Measurements from ENCODE around the gene NRXN3.

DNA sequence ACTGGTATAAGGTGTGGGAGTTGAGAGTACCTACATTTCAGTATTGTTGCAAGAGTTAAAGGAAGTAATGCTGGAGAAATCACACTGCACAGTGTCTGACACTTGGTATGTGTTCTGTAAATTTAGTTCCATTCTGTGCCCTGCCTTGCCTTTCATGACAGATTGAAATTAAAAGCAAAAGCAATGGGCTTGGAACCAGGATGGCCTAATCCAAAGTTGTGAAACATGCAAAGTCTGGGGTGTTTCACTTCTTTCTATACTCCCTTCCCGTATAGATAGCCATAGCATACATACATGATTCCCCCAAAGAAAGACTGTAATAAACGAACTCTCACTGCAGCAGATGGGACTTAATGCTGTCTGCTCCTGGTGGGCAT lies 281.1 kb downstream of the NRXN3 start:
- no peak for TF ChIP-seq EZH2 (IDR thresholded peaks at IDR 0.05)
- TF ChIP-seq, protein P1, sequence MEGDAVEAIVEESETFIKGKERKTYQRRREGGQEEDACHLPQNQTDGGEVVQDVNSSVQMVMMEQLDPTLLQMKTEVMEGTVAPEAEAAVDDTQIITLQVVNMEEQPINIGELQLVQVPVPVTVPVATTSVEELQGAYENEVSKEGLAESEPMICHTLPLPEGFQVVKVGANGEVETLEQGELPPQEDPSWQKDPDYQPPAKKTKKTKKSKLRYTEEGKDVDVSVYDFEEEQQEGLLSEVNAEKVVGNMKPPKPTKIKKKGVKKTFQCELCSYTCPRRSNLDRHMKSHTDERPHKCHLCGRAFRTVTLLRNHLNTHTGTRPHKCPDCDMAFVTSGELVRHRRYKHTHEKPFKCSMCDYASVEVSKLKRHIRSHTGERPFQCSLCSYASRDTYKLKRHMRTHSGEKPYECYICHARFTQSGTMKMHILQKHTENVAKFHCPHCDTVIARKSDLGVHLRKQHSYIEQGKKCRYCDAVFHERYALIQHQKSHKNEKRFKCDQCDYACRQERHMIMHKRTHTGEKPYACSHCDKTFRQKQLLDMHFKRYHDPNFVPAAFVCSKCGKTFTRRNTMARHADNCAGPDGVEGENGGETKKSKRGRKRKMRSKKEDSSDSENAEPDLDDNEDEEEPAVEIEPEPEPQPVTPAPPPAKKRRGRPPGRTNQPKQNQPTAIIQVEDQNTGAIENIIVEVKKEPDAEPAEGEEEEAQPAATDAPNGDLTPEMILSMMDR (IDR thresholded peaks at IDR 0.05), result no peak
- no peak for TF ChIP-seq EZH2phosphoT487 (IDR thresholded peaks at IDR 0.05)
